Measurements from ENCODE around the gene DIO3. TPM values are rescaled to one million over a fixed set of nuclear protein-coding genes. Genes with fewer than 3 reads are reported as not detected.

The DIO3 gene
- total RNA-seq, 1 donor from 2014 or later: 35.6 TPM

DNA sequence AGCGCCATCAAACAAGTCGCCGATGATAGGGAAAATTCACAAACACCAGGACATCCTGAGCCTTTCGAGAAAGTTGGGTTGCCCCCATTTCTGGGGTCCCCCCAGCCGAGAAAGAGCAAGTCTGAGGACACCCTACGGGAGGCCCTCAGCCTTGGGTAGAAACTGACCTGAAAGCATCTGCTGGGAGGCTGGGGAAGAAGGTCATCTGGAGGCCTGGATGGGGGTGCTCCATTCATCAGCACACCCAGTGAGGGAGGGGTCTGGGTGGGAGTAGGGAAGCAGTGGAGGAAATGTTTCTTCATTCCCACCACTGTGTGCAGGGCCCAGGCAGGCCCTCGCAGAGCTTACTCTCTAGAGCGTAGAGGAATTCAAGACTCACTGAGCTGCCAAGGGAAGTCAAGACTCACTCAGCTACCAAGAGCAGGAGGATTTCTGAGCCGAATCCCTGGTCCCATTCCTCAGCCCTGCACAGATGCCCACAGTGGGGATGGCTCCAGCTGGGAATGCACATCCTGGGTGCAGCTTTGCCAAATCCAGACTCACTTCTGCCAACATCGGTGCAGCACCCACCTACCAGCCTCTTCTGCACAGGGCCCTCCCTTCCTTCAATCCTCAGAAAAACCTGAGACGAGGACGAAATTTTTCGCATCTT lies 38.1 kb downstream of the DIO3 start:
- Mint-ChIP-seq H3K4me3 (no peak overlapping the region), H3K9me3 (peaks cover 15% of the 10 kb centered on the region), H3K27ac (no peak overlapping the region), H3K4me1 (no peaks in the 10 kb centered on the region), H3K27me3 (ENCODE audit: low read depth) (peaks cover 11% of the 10 kb centered on the region), H3K36me3 (peaks cover 4% of the 10 kb centered on the region)
- TF ChIP-seq, protein P1, sequence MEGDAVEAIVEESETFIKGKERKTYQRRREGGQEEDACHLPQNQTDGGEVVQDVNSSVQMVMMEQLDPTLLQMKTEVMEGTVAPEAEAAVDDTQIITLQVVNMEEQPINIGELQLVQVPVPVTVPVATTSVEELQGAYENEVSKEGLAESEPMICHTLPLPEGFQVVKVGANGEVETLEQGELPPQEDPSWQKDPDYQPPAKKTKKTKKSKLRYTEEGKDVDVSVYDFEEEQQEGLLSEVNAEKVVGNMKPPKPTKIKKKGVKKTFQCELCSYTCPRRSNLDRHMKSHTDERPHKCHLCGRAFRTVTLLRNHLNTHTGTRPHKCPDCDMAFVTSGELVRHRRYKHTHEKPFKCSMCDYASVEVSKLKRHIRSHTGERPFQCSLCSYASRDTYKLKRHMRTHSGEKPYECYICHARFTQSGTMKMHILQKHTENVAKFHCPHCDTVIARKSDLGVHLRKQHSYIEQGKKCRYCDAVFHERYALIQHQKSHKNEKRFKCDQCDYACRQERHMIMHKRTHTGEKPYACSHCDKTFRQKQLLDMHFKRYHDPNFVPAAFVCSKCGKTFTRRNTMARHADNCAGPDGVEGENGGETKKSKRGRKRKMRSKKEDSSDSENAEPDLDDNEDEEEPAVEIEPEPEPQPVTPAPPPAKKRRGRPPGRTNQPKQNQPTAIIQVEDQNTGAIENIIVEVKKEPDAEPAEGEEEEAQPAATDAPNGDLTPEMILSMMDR (IDR thresholded peaks at IDR 0.05; ENCODE audit: unreplicated experiment): no peak
- no peak for DNase-seq (ENCODE audit: low spot score in 2 of 2, unreplicated experiment in 2 of 2)

- peaks cover 4% of the 10 kb centered on the region for H3K36me3 Mint-ChIP-seq
- no peaks in the 10 kb centered on the region for H3K4me1 Mint-ChIP-seq
- peaks cover 7% of the 10 kb centered on the region for H3K9me3 Mint-ChIP-seq
- H3K27me3 Mint-ChIP-seq (ENCODE audit: low read depth): peaks cover 15% of the 10 kb centered on the region
- no peak overlapping the region for H3K4me3 Mint-ChIP-seq
- DNase-seq (ENCODE audit: low spot score in 2 of 2, unreplicated experiment in 2 of 2): no peak
- no peak overlapping the region for H3K27ac Mint-ChIP-seq
- TF ChIP-seq, protein P1 (IDR thresholded peaks at IDR 0.05; ENCODE audit: unreplicated experiment): no peak
Measured at GRCh38 chr14:101600336-101600890, 39.1 kb downstream of the DIO3 start.

DNA sequence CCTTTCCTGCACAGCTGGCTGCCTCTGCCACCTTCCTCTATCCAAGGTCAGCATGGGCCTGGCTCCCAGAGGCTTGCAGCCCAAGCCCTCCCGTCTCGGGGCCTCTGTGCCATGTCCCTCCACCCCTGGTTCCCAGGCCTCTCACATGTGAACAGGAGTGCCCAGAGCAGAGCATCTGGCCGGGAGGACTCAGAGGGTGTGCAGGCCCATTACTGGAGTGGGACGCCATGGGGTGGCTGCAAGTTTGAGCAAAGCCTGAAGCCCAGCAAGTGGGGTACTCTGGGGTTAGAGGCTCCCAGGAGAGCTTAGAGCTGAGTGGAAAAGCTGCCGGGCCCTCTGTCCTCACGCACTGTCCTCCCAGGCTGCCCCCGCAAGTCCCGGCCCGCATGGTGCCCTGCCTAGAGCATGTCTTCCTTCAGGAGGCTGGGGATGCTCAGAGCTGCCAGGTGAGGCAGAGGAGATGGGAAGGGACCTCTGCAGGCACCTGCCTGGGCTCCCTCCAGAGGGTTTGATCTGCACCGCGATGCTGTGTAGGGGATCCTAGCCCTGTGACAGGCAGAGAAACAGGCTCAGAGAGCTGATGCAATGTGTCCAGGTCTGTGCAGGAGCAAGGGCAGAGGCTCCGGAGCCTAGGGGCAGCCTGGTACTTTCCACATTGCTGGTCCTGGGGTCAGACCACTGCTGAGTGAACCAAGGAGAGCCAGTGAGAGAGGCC lies 39.8 kb downstream of the DIO3 start:
- Mint-ChIP-seq H3K9me3 (peaks cover 7% of the 10 kb centered on the region), H3K27ac (no peak overlapping the region), H3K27me3 (ENCODE audit: low read depth) (peaks cover 21% of the 10 kb centered on the region), H3K4me1 (no peaks in the 10 kb centered on the region), H3K36me3 (peaks cover 4% of the 10 kb centered on the region), H3K4me3 (no peak overlapping the region)
- TF ChIP-seq, protein P1 (IDR thresholded peaks at IDR 0.05; ENCODE audit: unreplicated experiment): no peak
- peak in 1 of 2 experiments; percentile 35 for DNase-seq (ENCODE audit: low spot score in 2 of 2, unreplicated experiment in 2 of 2)

GRCh38 chr14:101601606-101602465 lies 40.5 kb downstream of the DIO3 start:
- no peak for DNase-seq (ENCODE audit: low spot score in 2 of 2, unreplicated experiment in 2 of 2)
- H3K4me3 Mint-ChIP-seq: no peak overlapping the region

GRCh38 chr14:101602466-101602840 lies 41.2 kb downstream of the DIO3 start:
- Mint-ChIP-seq H3K4me1 (no peaks in the 10 kb centered on the region), H3K27me3 (ENCODE audit: low read depth) (peaks cover 33% of the 10 kb centered on the region), H3K4me3 (no peak overlapping the region), H3K9me3 (peaks cover 7% of the 10 kb centered on the region), H3K27ac (no peak overlapping the region), H3K36me3 (peaks cover 4% of the 10 kb centered on the region)
- TF ChIP-seq, protein P1 (IDR thresholded peaks at IDR 0.05; ENCODE audit: unreplicated experiment): no peak
- DNase-seq (ENCODE audit: low spot score in 2 of 2, unreplicated experiment in 2 of 2): no peak

More at GRCh38 chr14:101601606-101602465, 40.5 kb downstream of the DIO3 start:
- Mint-ChIP-seq H3K9me3 (peaks cover 7% of the 10 kb centered on the region), H3K4me1 (no peaks in the 10 kb centered on the region), H3K36me3 (peaks cover 4% of the 10 kb centered on the region), H3K27ac (no peak overlapping the region), H3K27me3 (ENCODE audit: low read depth) (peaks cover 29% of the 10 kb centered on the region)
- TF ChIP-seq, protein P1 (IDR thresholded peaks at IDR 0.05; ENCODE audit: unreplicated experiment): no peak

All from mesothelial cell of epicardium (in vitro differentiated cells).